BJ (cell line): ENCODE measurements around the gene BRINP2. TPM values are rescaled to one million over a fixed set of nuclear protein-coding genes. Genes with fewer than 3 reads are reported as not detected.

Experiments used
- CTCF ChIA-PET: fragments of 350-600 bp; formaldehyde crosslinking; extraction: SDS; loops from one replicate; lab custom pipeline; 2021; ENCODE audit warnings: antibody characterized with exemption, inconsistent platforms; lab: Yijun Ruan, JAX
- POLR2A ChIA-PET: fragments of 300-600 bp; sonication (Branson Sonifier 250); formaldehyde crosslinking; extraction: SDS; loops from one replicate; lab custom pipeline; 2021; ENCODE audit warnings: antibody characterized with exemption; lab: Charles Lee
- DNase-seq: peaks from one replicate; pipeline ENCODE4 v3.0.0-alpha.2; 2011; ENCODE audit warnings: low read depth
- H3K27me3 ChIP-seq: 2 replicates; pipeline ENCODE4 v1.6.0; 2011; ENCODE audit warnings: low read length; ENCODE audit not compliant: control insufficient read depth, insufficient read depth
- H3K36me3 ChIP-seq: 2 replicates; pipeline ENCODE4 v1.5.1; 2011; ENCODE audit warnings: low read length; ENCODE audit not compliant: control insufficient read depth, insufficient read depth
- H3K4me3 ChIP-seq: 2 replicates; pipeline ENCODE4 v1.5.1; 2011; ENCODE audit warnings: low read depth, mild to moderate bottlenecking, control low read depth, low read length
- polyA plus RNA-seq: library from polyadenylated mRNA; depleted of rRNA; stranded (reverse); fragments of >200 nt; gene quantifications from 2 replicates; pipeline ENCODE4 v1.2.3, GENCODE V29; 2011
- TF ChIP-seq, protein P1 (sequence below): IDR thresholded peaks from 2 replicates; pipeline ENCODE4 v1.5.1; 2011; ENCODE audit warnings: low read depth, mild to moderate bottlenecking, control low read depth, inconsistent platforms, low read length, moderate library complexity; ENCODE audit not compliant: insufficient read depth

Gene BRINP2
- polyA plus RNA-seq, 1 experiment, result 0.02 TPM

DNA sequence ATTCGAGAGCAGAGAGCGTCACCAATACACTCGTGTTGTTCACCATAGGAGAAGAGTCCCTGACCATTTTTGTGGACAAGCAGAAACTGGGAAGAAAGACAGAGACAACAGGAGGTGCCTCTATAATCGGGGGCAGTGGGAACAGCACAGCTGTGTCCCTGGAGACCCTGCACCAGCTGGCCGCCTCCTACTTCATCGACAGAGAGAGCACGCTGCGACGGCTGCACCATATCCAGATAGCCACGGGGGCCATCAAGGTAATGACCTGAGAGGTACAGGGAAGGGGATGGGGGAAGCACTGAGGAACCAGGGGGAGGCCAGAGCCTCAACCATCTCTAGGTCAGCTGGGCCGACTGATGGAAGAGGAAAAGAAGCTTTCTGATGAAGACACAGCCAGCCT is 86.4 kb downstream of the BRINP2 start:
- TF ChIP-seq, protein P1, sequence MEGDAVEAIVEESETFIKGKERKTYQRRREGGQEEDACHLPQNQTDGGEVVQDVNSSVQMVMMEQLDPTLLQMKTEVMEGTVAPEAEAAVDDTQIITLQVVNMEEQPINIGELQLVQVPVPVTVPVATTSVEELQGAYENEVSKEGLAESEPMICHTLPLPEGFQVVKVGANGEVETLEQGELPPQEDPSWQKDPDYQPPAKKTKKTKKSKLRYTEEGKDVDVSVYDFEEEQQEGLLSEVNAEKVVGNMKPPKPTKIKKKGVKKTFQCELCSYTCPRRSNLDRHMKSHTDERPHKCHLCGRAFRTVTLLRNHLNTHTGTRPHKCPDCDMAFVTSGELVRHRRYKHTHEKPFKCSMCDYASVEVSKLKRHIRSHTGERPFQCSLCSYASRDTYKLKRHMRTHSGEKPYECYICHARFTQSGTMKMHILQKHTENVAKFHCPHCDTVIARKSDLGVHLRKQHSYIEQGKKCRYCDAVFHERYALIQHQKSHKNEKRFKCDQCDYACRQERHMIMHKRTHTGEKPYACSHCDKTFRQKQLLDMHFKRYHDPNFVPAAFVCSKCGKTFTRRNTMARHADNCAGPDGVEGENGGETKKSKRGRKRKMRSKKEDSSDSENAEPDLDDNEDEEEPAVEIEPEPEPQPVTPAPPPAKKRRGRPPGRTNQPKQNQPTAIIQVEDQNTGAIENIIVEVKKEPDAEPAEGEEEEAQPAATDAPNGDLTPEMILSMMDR, result no peak
- peaks cover 3% of the 10 kb centered on the region; the same call in 1 of the 2 replicates for H3K27me3 ChIP-seq
- no peaks in the 10 kb centered on the region for H3K36me3 ChIP-seq
- ChIA-PET POLR2A (no interaction called here), CTCF (interaction anchor here (0.7 to 2.5 kb wide), 12 partner anchors 9 to 689 kb away, joined by 3 to 16 read pairs (median 4); no protein-coding TSS in a partner anchor)
- no peak for DNase-seq
- no peak overlapping the region for H3K4me3 ChIP-seq

DNA sequence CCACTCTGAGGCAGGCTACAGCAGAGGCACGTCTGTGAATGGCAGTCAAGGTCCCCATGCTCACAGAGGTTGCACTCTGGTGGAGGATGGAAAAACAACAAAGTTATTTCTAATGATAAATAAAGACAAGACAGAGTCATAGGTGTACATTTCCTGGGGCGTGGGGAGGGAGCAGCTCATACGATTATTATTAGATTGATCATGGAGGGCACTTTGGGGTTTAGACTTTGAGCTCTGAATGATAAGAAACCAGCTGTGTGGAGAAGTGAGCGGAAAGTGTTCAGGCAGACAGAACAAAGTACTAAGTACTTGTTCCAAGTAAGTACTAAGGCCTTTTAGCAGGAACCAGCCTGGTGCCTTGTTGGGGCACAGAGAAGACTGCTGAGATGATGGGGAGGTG is 86.8 kb downstream of the BRINP2 start:
- TF ChIP-seq, protein P1, result no peak
- Histone ChIP-seq H3K36me3 (no peaks in the 10 kb centered on the region), H3K27me3 (peaks cover 3% of the 10 kb centered on the region; the same call in 1 of the 2 replicates), H3K4me3 (no peak overlapping the region)
- ChIA-PET CTCF (interaction anchor here (0.7 to 1.4 kb wide), 2 partner anchors 13 to 688 kb away, joined by 3 read pairs; no protein-coding TSS in a partner anchor), POLR2A (no interaction called here)
- DNase-seq, result no peak

DNA sequence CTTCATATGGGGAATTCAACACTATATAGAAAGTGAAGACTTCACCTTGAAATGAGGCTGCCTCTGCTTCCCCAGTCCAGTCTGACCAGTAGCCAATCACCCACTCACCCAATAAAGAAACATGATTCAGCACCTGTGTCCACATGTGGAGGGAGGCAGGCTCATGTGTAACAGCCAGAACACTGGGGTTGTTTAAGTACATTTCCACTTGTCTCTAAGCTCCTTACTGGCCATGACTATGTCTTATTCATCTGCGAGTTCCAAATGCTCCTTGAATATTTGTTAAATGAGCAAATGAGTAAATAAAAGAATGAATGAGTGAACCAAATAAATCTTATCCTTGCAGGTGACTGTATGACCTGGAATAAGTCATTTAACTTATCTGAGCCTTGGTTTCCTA is 100.1 kb downstream of the BRINP2 start:
- no peak for DNase-seq
- CTCF ChIA-PET, result interaction anchor here (1.0 kb wide), 1 partner anchor 20 kb away, joined by 4 read pairs; no protein-coding TSS in a partner anchor
- Histone ChIP-seq H3K4me3 (no peak overlapping the region), H3K27me3 (0 out of 2 replicates have a peak, but pooled peaks cover 1% of the 10 kb centered on the region), H3K36me3 (no peaks in the 10 kb centered on the region)
- TF ChIP-seq, protein P1, result no peak
- POLR2A ChIA-PET, result no interaction called here

DNA sequence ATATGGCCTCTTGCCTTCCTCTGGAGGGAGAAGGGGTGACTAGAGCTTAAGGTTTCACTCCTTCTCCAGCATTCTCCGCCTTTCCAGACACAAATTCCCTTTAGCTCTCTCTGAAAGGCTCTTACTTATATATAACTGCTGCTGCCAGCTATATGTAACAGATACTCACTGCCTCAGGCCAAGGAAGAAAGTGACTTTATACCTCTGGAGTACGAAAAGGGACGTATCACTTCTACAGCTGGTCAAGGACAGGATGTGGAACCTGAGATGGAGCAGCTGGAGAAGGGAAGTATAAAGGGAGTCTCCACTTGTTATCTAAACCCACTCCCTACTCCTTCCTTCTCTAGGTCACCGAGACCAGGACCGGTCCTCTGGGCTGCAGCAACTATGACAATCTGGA is 102.4 kb downstream of the BRINP2 start:
- no peak for DNase-seq
- Histone ChIP-seq H3K4me3 (no peak overlapping the region), H3K27me3 (0 out of 2 replicates have a peak, but pooled peaks cover 1% of the 10 kb centered on the region), H3K36me3 (no peaks in the 10 kb centered on the region)
- POLR2A ChIA-PET, result no interaction called here
- TF ChIP-seq, protein P1, result no peak
- CTCF ChIA-PET, result interaction anchor here (1.3 to 1.9 kb wide), 3 partner anchors 17 to 375 kb away, joined by 3 to 8 read pairs (median 4); no protein-coding TSS in a partner anchor

DNA sequence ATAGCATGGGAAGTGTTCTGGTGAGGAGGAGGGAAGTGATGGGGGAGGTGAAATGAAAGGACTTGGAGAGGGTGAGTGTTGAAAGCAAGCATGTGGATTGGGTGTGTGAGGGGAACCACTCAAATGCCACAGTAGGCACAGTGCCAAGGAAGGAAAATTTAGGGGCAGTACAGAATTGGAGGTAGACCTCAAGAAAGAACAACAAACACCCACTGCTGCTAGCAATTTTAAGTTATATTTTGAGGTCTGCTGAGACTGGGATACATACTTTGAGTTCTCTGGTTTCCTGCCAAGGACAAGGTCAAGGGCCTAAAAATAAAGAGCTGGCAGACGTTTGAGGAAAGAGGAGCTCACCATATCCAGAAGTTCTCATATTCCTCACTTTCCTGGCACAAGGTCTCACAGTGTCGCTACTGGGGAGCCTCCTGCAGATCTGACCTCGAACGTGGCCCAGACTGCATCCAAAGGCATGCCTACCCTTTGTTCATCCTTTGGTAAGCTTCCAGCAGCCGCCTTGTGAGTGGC is 104.0 kb downstream of the BRINP2 start:
- TF ChIP-seq, protein P1, result no peak
- ChIA-PET CTCF (no interaction called here), POLR2A (no interaction called here)
- Histone ChIP-seq H3K27me3 (no peaks in the 10 kb centered on the region), H3K4me3 (no peak overlapping the region), H3K36me3 (no peaks in the 10 kb centered on the region)
- peak; percentile 39 for DNase-seq
